ENCODE results near the gene RHOG.

RHOG gene

GRCh38 chr11:3853899-3854659, 13.3 kb upstream of the RHOG start:
- DNase-seq (ENCODE audit: low read depth) = no peak
- no peak overlapping the region for H3K4me3 ChIP-seq (ENCODE audit: low read length)
- TF ChIP-seq CTCF (conservative IDR thresholded peaks at IDR 0.05; ENCODE audit: low read depth, low read length) = no peak

- no peak for DNase-seq (ENCODE audit: low read depth)
- no peak overlapping the region for H3K4me3 ChIP-seq (ENCODE audit: low read length)
- no peak for TF ChIP-seq CTCF (conservative IDR thresholded peaks at IDR 0.05; ENCODE audit: low read depth, low read length)
Measured at GRCh38 chr11:3853545-3853842, 12.7 kb upstream of the RHOG start.

- no peak for DNase-seq (ENCODE audit: low read depth)
- TF ChIP-seq CTCF (conservative IDR thresholded peaks at IDR 0.05; ENCODE audit: low read depth, low read length) = peak; percentile 79
Measured at GRCh38 chr11:3849297-3849874, 8.6 kb upstream of the RHOG start.

GRCh38 chr11:3845670-3846069, 4.9 kb upstream of the RHOG start:
- no peak overlapping the region for H3K4me3 ChIP-seq (ENCODE audit: low read length)
- TF ChIP-seq CTCF (conservative IDR thresholded peaks at IDR 0.05; ENCODE audit: low read depth, low read length) = no peak
- no peak for DNase-seq (ENCODE audit: low read depth)

More at GRCh38 chr11:3849297-3849874, 8.6 kb upstream of the RHOG start:
- H3K4me3 ChIP-seq (ENCODE audit: low read length) = no peak overlapping the region

GRCh38 chr11:3845246-3845645, 4.5 kb upstream of the RHOG start:
- TF ChIP-seq CTCF (conservative IDR thresholded peaks at IDR 0.05; ENCODE audit: low read depth, low read length) = no peak
- no peak for DNase-seq (ENCODE audit: low read depth)
- no peak overlapping the region for H3K4me3 ChIP-seq (ENCODE audit: low read length)

- no peak for DNase-seq (ENCODE audit: low read depth)
- TF ChIP-seq CTCF (conservative IDR thresholded peaks at IDR 0.05; ENCODE audit: low read depth, low read length) = no peak
- H3K4me3 ChIP-seq (ENCODE audit: low read length) = no peak overlapping the region
Measured at GRCh38 chr11:3843326-3843725, 2.6 kb upstream of the RHOG start.
